ENCODE measurements around the gene DDX50.

Gene DDX50

GRCh38 chr10:68988530-68989316, 87.6 kb downstream of the DDX50 start, which contains the start of gene KIFBP:
Gene KIFBP, plus strand, starts transcription at chr10:68988803. Its CDS starts 30 bp downstream, at chr10:68988833.
- DNase-seq, result peak; percentile 84 to 91

- no peak for DNase-seq
Observed at GRCh38 chr10:68989317-68989990, 88.3 kb downstream of the DDX50 start.

DNA sequence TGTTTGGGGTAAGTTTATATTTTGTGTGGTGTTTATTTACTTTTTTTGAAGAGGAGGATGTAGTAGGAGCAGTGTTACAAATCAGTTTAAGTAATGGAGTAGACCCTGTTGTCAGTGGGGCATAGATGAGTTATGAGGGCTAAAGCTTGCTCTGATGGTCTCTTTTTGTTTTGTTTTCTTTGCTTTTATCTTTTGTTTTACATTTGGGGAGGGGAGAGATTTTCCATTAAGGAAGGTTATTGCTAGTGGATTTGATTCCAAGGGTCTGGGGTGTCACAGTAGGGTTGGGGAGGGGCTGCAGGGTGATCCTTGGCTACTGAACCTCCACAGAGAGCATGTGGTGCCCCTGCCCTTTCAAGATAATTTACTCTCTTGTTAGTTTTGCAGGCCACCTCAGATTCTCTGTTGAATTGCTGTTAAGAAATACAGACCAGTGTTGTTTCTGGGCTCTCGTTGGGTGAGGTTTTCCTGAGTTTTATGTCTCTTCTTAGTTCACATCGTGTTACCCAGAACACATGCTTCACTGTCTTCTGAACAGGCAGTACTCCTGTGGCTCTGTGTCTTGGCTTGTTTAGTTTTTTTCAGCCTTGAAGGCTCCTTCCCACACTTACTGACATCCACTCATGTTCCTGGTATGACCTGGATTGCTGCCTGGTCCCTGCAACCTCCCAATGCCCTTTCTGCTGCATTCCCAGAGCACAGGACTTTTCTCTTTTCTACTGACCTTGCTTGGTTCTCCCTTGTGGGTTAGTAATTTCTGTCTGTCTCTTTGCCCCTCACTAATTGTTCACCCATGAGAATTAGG, 91.7 kb downstream of the DDX50 start:
- no peak for DNase-seq

Data from NCI-H1930 (cell line).